ENCODE data around the gene C5orf47.

C5orf47 gene

DNA sequence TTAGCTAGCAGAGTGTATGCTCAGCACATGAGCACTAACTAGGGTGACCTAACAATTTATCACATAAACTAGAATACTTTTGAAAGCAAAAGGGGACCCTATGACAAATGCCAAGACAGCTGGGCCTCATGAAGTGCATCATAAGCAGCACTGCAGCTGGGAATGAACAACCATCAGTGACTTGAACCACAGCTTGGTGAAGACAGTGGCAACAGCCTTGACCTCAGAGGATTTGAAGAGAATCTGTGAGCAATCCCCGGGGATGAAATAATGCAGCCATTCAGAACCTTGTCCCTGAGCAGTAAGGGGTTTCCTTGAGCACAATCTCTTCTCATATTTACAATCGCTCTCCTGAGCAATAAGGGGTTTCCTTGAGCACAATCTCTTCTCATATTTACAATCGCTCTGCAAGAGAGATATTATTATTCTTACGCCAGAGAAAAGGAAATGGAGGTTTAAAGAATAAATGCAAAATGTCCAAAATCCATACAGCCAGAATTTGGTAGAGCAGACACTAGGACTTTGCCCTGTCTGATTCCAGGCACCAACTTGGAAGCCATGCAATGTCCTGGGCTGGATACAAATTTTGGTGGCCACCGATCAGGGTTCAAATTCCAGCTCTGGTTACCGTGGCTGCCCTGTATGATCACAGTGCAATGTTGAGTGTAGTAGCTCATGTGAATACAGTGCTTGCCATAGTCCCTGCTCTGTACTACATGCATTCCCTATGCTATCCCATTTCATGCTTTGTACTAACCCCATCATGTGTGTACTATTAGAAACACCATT lies 55.7 kb downstream of the C5orf47 start:
- no peak for DNase-seq (ENCODE audit: low read depth, low spot score)

DNA sequence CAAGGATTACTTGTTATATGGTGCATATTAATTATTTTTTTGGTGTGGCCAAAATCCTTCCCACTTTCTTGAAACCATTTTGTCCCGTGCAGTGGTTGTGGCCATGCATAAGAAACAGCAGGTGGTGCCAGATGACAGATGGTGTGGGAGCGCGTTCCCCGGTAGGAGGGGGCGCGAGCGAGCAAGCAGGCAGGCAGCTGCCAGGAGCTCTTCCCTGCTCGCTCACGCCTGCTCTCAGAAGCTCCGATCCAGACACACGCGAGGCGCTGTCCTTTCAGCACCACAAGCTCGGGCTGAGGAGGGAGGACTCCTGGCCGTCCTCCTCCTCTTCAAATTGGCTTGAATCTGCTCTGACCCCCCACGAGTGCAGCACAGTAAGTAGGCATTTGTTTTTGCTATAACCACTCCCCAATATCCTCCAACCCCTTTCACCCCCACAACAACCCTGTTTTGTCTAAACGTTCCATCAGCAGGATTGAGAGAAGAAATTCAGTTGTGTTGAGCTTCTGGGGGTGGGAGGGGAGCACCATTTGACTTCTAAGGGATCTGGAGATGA lies 56.6 kb downstream of the C5orf47 start, which contains the start of gene NSG2:
NSG2 (plus strand) TSS at position 237 of the 556 bp plus-strand sequence. CDS start 1,050 bp downstream, outside the sequence.
- DNase-seq (ENCODE audit: low read depth, low spot score), result peak; percentile 97

DNA sequence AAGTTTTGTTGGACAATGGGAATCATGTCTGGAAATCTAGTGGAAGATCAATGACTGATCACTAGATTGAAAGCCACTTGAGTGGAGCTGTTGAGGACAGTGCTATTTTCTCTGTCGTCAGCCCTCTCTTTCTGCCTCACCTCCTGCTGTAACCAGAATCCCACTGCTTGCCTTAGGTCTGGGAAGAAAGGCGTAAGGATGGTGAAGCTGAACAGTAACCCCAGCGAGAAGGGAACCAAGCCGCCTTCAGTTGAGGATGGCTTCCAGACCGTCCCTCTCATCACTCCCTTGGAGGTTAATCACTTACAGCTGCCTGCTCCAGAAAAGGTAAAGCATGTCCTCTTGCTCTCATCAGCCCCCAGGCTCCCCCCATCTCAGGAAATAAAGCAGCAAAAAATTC lies 57.6 kb downstream of the C5orf47 start:
- DNase-seq (ENCODE audit: low read depth, low spot score), result no peak

DNA sequence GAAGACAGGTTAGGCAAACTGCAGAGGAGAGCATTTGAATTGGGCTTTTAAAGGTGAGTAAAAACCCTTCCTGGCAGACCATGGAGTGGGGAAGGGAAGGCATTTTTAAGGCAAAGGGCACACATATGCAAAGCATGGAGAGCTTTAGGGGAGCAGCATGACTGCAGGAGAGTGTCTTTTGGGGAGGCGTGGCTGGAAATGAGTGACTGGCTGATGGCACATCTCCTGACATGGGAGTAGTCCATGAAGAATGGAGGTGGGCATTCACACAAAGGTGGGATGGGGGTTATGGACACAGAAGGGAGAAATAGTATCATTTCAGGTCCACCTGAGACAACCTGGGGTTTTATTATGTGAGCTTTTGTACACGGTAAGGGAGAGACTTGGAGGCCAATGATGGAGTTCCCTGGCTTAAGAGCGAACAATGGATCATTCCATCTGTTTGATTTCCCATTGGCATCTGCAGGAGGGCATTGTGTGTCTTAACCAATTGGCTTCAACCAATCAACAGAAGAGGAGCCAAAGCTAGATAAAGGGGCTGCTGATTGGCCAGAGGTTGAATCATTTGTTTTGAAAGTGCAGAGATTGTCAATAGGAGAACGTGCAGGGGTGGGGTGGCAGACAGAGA lies 58.6 kb downstream of the C5orf47 start:
- DNase-seq (ENCODE audit: low read depth, low spot score), result no peak

DNA sequence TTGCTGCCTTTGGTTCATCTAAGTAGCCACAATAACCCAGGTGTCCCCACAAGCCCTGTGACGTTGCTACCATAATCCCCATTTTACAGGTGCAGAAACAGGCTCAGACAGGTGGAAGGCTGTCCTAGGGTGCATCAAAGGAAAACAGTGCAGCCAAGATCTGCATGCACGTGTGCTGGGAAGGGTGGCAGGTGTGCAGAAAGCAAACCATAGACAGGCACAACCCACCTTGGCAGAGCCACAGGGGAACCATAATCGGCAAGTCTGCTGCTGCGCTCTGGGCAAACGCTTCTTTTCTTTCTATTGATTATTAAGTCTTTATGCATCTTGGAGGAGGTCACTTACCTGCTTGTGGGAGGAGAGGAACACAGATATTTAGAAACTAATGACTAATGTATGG lies 63.7 kb downstream of the C5orf47 start:
- no peak for DNase-seq (ENCODE audit: low read depth, low spot score)

DNA sequence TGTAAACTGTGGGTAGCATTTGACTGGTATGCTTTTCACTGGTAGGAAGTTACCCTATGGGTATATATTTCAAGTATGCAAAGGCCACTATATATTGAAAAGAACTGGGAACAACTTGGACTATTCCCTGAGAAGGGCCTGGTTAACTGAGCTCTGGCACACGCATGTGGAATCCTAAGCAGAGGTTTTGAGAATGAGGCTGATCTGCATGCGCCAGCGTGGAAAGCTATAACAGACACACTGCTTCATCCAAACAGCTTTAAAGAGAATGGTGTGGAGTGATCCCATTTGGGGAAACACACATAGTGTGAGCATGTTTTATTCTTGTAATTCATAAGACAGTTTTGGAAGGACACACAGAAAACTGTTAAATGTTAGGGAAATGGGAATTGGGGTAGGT lies 64.9 kb downstream of the C5orf47 start:
- no peak for DNase-seq (ENCODE audit: low read depth, low spot score)

Data from ELF-1 (cell line).